Right atrium auricular region (tissue), 2 donors: ENCODE data around the gene APC. TPM values are rescaled to one million over a fixed set of nuclear protein-coding genes. Genes with fewer than 3 reads are reported as not detected.

ENCODE experiments used
- DNase-seq: peaks from one replicate; pipeline ENCODE4 v3.0.0-alpha.2; 2019; ENCODE audit warnings: low spot score
- H3K27ac ChIP-seq, 2 donors: fragments of 200-600 bp; sonication (generic); 1 replicate in 1 of 2; 2 replicates in 1 of 2; pipeline ENCODE4 v1.5.1; 2016 to 2019
- H3K27me3 ChIP-seq, 2 donors: fragments of 200-600 bp; sonication (generic); one replicate each; pipeline versions ENCODE4 v1.5.1 to v1.6.0; 2017 to 2019
- H3K36me3 ChIP-seq: fragments of 200-600 bp; sonication (generic); one replicate; pipeline ENCODE4 v1.5.1; 2016
- H3K4me1 ChIP-seq, 2 donors: fragments of 200-600 bp; sonication (generic); one replicate each; pipeline versions ENCODE4 v1.5.1 to v1.6.0; 2017 to 2019
- H3K4me3 ChIP-seq, 2 donors: fragments of 200-600 bp; sonication (generic); 1 replicate in 1 of 2; 2 replicates in 1 of 2; pipeline ENCODE4 v1.5.1; 2017 to 2019; ENCODE audit warnings: mild to moderate bottlenecking in 1 of 2, moderate library complexity in 1 of 2
- H3K9me3 ChIP-seq, 2 donors: fragments of 200-600 bp; sonication (generic); one replicate each; pipeline ENCODE4 v1.5.1; 2019
- total RNA-seq, 2 donors: library from RNA; depleted of rRNA; stranded (reverse); fragments of >200 nt; gene quantifications; one replicate each; pipeline ENCODE4 v1.1.0, GENCODE V29; 2016
- TF ChIP-seq, protein P1 (sequence below), 2 donors: fragments of 200-600 bp; sonication (generic); IDR thresholded peaks; one replicate each; pipeline ENCODE4 v1.5.1; 2019; ENCODE audit warnings: antibody characterized with exemption in 2 of 2

Gene APC
- total RNA-seq, 2 donors from 2014 or later: 38.3 to 50.9 TPM

DNA sequence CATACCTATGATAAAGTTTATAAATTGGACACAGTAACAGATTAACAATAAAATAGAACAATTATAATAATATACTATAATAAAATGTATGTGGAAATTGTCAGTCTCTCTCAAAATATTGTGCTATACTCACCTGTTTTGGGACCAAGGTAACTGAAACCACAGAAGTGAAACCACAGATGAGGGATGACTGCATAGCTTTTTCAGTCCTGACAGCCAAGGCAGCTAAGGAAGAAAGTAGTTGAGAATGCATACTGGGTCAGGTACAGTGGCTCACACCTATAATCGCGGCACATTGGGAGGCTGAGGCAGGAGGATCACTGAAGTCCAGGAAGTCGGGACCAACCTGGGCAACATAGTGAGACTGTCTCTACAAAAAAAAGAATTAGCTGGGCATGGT, 132.3 kb downstream of the APC start:
- no peak for DNase-seq
- Histone ChIP-seq H3K36me3 (peaks cover 58% of the 10 kb centered on the region), H3K9me3 (no peaks in the 10 kb centered on the region), H3K4me1 (no peaks in the 10 kb centered on the region), H3K4me3 (no peak overlapping the region), H3K27ac (no peak overlapping the region), H3K27me3 (no peaks in the 10 kb centered on the region)
- TF ChIP-seq, protein P1, sequence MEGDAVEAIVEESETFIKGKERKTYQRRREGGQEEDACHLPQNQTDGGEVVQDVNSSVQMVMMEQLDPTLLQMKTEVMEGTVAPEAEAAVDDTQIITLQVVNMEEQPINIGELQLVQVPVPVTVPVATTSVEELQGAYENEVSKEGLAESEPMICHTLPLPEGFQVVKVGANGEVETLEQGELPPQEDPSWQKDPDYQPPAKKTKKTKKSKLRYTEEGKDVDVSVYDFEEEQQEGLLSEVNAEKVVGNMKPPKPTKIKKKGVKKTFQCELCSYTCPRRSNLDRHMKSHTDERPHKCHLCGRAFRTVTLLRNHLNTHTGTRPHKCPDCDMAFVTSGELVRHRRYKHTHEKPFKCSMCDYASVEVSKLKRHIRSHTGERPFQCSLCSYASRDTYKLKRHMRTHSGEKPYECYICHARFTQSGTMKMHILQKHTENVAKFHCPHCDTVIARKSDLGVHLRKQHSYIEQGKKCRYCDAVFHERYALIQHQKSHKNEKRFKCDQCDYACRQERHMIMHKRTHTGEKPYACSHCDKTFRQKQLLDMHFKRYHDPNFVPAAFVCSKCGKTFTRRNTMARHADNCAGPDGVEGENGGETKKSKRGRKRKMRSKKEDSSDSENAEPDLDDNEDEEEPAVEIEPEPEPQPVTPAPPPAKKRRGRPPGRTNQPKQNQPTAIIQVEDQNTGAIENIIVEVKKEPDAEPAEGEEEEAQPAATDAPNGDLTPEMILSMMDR (IDR thresholded peaks at IDR 0.05): no peak

DNA sequence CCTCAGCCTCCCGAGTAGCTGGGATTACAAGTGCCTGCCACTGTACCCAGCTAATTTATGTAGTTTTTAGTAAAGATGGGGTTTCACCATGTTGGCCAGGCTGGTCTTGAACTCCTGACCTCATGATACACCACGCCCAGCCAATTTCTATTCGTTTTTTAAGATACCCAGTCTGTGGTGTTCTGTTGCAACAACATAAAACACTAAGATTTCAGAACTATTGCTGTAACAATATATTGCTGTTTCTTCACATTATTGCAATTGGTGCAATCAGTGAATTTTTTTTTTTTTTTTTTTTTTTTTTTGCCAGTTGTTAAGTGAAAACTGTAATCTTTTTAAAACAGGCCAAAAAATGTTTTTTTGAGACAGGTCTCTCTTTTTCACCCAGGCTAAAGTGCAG, 133.3 kb downstream of the APC start:
- no peaks in the 10 kb centered on the region for H3K27me3 ChIP-seq
- H3K4me3 ChIP-seq: no peak overlapping the region
- TF ChIP-seq, protein P1 (IDR thresholded peaks at IDR 0.05): no peak
- H3K4me1 ChIP-seq: no peaks in the 10 kb centered on the region
- no peak overlapping the region for H3K27ac ChIP-seq
- no peaks in the 10 kb centered on the region for H3K9me3 ChIP-seq
- no peak for DNase-seq
- peaks cover 58% of the 10 kb centered on the region for H3K36me3 ChIP-seq

DNA sequence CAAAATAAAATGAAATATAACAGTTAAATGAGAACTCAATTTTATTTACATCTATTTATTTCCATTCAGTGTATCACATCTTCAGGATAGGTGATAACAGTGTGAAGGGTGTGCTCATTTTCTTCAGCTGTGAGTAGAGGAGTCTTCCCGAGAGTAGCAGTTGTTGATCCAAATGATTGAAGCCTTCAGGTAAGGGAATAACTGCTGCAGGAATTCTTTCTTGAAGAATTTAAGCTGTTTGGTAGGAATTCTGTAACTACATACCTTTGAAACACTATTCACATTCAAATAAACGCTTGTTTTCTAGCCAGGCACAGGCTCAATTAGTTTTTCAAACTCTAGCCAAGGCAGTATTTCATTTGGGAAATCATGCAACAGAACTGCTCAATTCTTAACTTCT, 138.7 kb downstream of the APC start:
- Histone ChIP-seq H3K4me1 (peaks cover 0 to 12% of the 10 kb centered on the region in 2 donors), H3K27ac (no peak overlapping the region), H3K36me3 (peaks cover 30% of the 10 kb centered on the region), H3K4me3 (no peak overlapping the region), H3K27me3 (no peaks in the 10 kb centered on the region), H3K9me3 (no peaks in the 10 kb centered on the region)
- TF ChIP-seq, protein P1 (IDR thresholded peaks at IDR 0.05): no peak
- DNase-seq: no peak

DNA sequence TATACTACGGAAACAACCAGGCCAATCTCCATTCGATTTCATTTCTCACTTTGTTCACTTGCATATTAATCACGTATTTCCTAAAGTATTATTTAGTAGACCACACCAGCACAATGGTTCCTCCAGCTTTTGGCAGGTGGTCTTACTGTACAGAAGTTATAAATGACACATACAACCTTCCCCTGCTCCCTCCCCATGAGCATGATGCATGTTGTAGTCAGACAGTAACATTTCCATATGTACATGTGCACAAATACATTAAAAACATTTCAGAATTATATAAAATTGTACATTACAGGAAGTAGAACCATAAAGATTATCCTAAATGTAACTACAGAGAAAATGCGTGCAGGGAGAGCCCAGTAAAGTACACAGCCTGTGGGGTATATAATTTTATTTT, 140.4 kb downstream of the APC start:
- no peak overlapping the region for H3K4me3 ChIP-seq

DNA sequence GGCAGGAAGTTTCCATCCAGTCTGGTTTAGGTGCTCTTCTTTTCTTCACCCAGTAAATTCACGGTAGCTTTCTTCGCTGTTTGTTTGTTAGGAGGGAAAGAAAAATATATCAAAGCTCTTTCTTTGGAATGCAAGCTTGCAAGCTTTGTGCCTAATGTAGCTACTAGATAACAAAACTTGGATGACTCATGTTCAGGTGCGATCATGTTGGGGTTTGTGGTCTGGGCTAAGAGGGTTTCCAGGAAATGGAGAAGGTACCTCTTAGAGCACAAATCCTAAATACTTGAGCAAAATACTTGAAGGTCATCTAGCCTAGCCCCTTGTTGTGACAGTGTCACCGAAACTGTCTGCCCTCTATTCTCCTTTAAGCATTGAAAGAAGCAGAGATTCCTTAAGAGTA, 141.1 kb downstream of the APC start:
- peaks cover 0 to 16% of the 10 kb centered on the region in 2 donors for H3K4me1 ChIP-seq
- TF ChIP-seq, protein P1 (IDR thresholded peaks at IDR 0.05): no peak
- DNase-seq: no peak
- H3K27me3 ChIP-seq: no peaks in the 10 kb centered on the region
- H3K4me3 ChIP-seq: no peak overlapping the region
- H3K36me3 ChIP-seq: peaks cover 41% of the 10 kb centered on the region
- no peak overlapping the region for H3K27ac ChIP-seq
- H3K9me3 ChIP-seq: no peaks in the 10 kb centered on the region

More for the DNA sequence above, 140.4 kb downstream of the APC start:
- Histone ChIP-seq H3K36me3 (peaks cover 41% of the 10 kb centered on the region), H3K27ac (no peak overlapping the region), H3K9me3 (no peaks in the 10 kb centered on the region), H3K27me3 (no peaks in the 10 kb centered on the region), H3K4me1 (peaks cover 0 to 16% of the 10 kb centered on the region in 2 donors)
- no peak for DNase-seq
- TF ChIP-seq, protein P1 (IDR thresholded peaks at IDR 0.05): no peak

DNA sequence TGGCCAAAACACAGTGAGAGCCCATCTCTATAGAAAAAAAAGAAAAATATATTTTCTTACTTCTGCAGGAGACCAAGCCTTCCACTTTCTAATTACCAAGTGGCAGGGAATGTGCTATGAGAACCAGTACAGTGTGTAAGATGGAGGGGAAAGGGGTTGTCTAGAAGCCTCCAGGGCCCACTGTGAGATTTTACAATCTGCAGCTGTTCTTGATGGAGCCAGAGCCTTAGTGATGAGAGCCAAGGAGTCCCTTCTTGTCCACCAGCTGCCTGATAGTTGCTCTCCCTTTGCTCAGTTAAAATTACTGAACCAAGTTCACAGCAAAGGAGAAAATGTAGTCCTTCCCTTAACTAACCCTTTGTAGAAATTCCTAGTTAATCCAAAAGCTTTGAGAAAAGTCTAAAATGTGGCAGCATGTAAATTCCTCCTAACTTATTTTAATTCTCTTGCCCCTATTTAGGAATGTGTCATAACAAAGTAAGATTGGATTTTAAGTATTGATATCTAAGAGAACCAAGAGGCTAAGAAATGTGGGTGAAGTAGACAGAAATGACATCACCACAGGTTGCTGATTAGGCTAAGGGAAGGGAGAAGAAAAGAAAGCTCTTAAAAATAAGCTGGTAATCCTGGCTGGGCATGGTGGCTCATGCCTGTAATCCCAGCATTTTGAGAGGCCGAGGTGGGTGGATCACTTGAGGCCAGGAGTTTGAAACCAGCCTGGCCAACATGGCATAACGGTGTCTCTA, 142.7 kb downstream of the APC start:
- Histone ChIP-seq H3K27me3 (no peaks in the 10 kb centered on the region), H3K4me3 (no peak overlapping the region), H3K27ac (no peak overlapping the region), H3K9me3 (no peaks in the 10 kb centered on the region), H3K4me1 (peaks cover 0 to 23% of the 10 kb centered on the region in 2 donors), H3K36me3 (peaks cover 49% of the 10 kb centered on the region)
- TF ChIP-seq, protein P1 (IDR thresholded peaks at IDR 0.05): no peak
- no peak for DNase-seq
